NCI-H2227 (cell line): ENCODE data around the gene GALR2.

Experiments used
- DNase-seq: peaks from one replicate; lab custom pipeline; 2025; ENCODE audit not compliant: unreplicated experiment; lab: John Stamatoyannopoulos, UW

GALR2 gene

DNA sequence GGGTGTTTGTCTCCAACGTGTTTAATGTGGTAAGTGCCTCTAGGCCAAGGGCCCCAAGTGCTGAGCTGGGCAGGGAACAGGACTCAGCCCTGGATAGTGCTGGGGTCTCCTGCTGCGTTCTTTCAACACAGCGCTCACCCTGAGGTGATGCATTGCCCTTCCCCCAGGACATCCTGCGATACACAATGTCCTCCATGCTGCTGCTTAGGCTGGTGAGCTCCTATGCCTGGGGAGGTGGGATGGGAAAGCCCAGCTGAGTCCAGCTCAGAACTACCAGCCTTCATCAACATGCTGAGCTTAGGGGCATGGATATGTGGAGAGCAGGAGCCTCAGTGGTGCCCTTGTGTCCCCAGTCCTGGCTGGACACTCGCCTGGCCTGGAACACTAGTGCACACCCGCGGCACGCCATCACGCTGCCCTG lies 5.0 kb downstream of the GALR2 start:
- DNase-seq: no peak

DNA sequence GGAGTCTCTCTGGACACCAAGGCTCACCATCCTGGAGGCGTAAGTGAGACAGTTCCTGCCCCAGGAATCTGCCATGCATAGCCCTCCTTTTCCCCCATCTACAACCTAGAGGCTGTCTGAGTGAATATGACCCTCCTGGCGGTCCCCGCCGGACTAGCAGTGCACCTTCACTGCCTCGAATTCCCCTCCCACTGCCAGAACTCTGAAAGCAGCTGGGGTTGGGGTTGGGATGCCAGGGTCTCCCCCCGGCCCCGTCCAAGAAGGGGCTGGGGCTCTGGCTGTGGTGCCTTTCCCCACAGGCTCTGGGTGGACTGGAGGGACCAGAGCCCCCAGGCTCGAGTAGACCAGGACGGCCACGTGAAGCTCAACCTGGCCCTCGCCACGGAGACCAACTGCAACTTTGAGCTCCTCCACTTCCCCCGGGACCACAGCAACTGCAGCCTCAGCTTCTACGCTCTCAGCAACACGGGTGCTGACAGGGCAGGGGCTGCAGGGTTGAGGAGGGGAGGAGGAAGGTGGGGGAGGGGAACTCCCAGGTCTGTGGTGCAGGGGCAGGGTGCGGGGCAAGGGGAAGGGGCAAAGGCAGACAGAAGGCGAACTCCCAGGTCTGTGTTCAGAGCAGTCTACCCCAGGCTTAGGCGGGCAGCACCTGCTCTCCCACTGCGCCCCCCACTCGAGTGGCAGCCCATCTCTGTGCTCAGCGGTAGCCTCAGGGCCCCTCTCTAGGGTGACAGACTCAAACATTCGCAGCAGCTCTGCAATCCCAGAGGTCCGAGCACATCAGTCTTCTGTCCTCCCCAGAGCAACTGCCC lies 5.6 kb downstream of the GALR2 start:
- no peak for DNase-seq

DNA sequence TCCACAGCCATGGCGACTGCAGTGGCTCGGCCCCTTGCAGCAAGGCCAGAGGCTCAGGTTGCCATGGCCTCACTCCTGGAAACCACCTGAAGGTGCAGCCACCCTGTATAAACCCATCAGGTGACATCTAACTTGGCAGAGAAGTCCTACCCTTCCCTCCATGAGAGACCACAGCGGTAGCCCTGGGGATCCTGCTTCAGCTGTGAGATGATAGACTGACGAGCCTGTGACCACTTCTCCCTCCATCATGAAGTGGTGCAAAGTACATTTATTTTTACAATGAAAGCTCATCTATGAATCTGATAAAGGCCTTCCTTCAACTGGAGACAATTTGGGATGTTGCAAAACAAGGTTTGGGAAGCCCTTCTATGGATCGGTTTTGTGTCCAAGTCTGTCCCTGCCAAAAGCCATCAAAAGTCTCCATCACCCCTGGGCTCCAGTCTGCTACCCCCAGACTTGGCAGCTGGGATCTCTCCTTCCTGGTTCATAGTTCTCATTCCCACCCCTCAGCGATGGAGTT lies 6.2 kb downstream of the GALR2 start:
- DNase-seq: no peak

DNA sequence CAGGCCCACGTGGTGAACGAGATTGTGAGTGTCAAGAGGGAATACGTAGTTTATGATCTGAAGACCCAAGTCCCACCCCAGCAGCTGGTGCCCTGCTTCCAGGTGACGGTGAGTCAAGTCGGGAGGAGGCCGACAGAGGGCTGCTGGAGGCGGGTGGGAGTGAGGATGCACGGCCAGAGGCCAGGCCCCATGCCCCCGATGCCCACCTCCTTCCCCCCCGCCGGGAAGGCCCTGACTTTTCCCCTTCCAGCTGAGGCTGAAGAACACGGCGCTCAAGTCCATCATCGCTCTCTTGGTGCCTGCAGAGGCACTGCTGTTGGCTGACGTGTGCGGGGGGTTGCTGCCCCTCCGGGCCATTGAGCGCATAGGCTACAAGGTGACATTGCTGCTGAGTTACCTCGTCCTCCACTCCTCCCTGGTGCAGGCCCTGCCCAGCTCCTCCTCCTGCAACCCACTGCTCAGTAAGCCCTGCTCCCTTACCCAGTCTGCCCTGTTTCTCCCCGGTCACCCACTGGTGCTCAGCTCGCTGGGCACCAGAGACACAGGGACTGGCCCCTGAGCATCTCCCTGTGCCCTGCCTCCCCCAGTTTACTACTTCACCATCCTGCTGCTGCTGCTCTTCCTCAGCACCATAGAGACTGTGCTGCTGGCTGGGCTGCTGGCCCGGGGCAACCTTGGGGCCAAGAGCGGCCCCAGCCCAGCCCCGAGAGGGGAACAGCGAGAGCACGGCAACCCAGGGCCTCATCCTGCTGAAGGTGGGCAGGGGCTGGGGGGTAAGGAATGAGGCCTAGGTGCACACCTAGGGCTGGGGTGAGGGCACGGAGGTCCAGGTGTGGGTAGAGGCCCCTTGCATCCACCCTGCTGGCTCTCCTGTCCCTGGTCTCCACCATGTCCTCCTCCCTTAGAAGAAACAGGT lies 7.0 kb downstream of the GALR2 start:
- no peak for DNase-seq

DNA sequence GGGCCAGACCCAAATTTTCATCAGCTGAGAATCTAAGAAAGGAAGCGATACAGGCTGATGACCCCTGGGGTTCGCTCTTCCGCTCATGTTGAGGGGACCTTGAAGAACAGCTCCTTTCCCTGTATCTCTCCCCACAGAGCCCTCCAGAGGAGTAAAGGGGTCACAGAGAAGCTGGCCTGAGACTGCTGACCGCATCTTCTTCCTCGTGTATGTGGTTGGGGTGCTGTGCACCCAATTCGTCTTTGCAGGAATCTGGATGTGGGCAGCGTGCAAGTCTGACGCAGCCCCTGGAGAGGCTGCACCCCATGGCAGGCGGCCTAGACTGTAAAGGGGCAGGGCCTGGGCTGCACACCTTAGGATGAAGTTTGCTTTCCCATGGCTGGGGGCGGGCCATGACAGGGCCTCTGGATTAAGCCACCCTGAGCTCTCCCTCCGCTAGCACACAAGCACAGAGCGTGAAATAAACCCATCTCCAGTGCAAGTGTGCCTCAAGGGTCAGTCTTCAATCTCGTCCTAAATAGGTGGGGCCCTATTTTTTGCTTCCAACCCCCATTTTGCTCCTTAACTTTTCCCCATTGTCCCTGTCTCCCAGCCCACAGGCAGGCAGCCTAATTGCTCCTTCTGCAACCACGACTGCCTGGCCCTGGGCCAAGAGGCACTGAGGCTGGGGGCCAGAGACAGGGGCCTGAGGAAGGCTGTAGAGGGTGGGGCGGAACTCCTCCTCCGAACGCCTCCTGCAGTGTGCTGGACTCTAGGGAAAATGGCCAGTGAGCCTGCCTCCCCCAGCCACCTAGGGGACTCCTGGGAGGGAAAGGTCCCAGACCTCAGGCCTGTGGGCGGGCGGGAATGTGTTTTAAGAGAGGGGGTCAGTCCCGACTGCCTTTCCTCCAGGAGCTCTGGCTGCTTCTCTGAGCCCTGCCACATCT lies 8.0 kb downstream of the GALR2 start:
- DNase-seq: no peak

DNA sequence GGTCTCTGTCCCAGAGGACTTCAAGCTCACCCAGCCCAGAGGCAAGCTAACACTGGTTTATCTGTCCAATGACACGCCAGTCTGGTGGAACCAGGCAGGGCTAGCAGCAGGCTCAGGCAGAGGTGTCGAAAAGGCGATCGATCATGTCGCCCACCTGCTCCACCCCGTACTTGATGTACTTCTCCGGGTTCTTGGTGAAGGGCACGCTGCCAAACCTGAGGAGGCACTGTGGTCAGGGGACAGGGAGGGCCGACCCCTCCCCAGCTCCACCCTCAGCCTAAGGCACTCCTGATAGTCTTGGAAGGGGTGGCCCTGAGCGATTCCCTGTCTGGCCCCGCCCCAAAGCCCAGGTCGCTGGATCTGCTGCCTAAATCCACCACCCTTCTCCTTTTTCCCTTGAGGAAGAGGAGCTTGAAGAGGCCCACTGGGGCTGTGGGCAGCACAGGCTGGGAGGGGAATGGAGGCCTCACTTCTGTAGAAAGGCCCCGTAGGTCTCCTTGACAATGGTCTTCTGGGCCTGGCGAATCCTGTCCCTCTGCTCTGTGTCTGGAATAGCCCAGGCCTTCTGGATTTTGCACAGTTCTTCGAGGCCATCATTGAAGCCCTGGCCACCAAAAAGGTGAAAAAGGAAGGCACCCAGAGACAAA lies 9.1 kb downstream of the GALR2 start:
- DNase-seq: no peak

DNA sequence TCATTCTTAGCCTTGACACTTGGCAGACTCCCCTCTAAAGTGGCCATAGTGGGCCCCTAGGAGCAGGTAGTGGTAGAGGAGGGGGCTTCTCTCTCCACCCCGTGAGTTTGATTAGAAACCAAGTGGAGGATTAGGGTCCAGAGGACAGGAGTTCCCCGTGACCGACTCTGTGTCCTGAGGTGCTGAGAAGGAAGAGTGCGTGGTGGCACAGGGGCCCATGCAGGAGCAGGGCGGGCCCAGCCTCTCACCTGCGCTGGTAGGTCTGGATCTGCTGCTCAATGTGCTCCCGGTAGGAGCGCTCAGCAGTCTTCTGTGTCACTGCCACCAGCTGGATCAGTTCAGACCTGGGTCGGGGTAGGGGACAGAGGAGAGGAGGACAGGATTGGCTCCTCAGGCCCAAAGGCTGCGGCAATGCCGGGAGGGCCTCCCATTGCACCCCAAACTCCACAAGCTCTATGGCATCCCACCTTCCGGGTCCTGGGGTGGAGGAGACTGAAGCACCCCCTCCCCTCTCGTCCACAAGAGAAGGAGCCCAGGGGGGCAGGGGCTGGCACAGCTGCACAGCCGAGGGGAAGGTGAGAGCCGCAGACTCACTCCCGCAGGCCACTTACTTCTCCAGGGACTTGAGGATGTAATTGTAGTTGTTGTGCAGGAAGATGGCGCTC lies 10.6 kb downstream of the GALR2 start:
- no peak for DNase-seq

DNA sequence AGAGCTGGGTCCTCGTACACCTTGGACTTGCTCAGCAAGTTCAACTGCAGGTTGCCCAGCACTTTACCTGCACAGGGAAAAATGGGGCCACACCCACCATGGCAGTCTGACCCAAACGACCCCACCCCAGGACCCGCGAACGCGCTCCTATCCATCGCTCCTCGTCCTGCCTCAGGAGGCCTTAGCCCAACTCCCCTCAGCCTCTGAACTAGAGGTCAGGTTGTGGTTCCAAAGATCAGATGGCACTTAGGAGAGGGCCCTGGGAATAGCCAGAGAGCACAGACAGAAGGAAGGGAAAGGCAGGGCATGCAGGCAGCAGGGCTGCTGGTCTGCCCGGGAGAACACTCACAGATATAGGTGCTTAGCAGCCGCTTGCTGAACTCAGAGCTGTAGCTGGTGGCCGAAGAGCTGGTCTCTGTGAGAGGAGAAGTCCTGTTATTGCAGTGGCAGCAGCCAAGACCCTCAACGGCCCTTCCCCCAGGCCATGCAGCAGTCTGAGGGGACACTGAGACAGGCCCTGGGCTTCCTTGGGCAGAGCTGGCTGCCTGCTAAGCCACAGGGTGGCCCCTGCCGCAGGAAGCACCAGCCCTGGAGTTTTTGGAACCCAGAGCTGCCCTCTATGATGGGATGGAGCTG lies 11.3 kb downstream of the GALR2 start:
- DNase-seq: no peak

DNA sequence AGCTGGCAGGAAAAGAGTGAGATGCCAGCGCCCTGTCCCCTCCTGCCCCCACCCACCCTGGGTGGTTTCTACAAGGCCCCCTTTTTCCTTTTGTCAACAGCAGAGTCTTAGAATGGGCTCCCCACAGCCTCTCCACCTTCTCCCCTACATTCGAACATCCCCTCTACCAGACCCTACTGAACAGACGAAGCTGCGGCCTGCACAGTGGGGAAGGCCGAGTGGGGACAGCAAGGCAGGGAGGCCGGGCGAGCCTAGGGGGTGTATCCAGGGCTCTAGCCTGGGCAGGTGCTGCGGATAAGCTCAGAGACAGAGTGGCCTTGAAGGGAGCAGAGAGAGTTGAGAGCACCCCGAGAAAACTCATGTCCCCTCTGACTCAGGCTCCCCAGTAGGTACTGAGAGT lies 11.8 kb downstream of the GALR2 start:
- no peak for DNase-seq

DNA sequence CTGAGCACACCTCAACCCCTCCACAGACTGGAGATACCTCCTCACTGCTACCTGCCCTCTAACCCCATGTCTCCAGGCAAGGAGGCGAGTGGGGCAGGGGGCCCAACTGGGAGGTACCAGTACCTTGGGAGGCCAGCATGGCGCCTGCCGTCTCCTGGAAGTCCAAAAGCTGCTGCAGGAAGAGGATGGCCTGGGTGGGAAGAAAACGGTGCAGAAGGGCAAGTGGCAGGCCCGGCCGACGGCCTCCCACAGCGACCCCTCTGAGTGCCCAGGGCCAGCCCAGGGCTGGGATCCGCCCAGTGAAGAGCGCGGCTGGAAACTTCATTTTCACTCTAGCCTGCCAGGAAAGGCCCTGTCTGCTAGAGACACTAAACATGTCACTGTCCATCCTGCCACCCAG lies 12.9 kb downstream of the GALR2 start:
- DNase-seq: no peak

DNA sequence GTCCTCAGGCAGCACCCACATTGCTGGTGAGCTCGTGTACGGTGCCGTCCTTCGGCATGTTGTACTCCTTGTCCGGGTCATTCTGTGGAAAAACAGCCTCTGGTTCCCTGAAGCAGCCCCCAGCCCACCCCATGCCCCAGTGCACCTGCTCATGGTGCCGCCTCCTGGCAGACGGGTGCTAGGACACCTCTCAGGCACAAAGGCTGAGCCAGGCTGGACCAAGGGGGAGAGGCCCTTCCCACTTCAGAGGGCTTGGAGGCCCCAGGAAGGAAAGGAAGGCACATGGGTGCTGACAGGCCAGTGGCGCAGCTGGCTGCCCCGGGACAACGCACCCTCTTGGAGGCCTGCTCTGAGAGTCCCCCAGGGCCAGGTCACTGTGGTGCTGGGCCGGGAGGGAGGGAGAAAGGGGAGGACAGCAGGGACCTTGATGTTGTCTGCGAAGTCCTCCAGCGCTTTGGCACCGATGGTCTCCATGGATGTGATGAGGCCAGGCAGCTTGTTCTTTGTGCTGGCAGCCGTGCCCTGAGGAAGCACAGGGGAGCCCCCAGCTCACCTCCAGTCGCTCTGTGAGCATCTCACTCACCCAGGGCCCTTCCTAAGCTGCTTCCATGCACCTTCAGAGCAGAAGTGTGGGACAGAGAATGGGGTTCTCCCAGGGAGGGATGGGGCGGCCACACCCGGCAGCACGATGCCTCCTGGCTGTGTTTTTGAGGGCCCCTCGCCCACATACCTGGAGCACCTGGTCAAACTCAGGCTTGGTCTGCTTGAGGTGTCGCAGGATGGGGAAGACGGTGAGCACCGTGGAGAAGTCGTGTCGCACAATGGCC lies 13.7 kb downstream of the GALR2 start:
- no peak for DNase-seq

DNA sequence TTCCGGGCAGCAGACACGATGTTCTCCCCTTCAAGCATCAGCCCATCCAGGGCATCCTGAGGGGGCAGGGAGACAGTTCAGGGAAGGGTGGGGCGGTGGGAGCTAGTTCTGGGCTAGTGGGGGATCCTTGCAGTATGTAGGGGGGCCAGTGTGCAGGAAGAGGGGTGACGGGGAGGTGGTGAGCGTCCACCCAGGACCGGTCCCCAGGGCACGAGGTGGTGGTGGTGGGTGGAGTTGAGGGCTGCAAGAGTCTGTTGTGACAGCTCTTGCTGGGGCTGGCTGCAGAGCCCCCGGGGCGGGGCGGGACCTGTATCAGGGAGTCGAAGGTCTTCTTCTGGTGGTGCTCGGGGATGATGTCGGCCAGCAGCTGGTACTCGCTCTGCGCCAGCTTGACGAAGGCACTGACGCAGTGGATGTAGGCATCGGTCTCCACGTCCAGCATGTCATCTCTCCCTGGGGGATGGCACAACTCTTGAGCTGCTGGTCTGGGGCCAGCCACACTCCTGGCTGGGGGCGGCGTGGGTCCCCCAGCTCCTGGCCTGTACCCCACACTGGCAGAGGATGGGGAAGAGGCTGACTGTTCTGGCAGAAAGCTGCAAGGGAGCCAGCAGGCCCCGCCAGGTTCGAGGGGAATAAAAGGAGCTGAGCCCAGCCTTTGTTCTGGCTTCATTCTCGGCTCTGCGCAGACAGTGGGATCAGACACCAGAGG lies 14.4 kb downstream of the GALR2 start:
- no peak for DNase-seq

DNA sequence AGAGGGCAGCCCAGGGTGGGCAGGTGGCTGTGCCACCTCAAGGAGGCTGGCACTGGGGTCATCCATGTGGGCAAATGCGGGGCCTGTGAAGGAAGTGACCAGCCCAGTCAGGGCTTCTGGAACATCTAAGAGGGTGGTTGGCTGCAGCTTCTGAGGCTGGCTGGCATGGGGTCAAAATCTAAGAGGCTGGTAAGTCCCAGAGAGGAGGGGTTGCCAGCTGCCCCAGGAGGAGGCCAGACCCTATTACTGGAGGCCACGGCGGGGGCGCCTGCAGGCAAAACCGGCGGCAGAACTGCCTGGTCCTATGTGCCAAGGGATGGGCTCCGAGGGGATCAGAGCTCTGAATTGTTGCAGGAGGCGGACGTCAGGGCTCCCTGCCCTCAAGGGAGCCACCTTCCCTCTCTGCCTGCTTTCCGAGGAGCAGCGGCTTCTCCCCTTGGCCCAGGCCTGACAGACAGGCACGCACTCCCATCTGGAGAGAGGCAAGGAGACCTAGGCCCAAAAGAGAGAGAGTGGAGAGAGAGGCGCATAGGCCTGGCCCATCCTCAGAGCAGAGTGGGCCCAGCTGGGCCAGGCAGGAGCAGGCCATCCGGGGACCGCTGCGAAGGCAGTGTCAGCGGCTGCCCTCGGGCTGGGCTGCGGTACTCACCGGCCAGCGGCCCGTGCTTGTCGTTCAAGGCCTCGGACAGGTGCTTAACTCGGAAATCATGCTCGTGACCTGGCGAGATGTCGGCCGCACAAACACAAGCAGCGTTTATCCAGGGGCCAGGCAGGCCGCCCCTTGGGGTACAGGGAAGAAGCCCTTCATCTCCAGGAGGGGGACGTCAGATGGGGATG lies 15.3 kb downstream of the GALR2 start:
- DNase-seq: no peak

DNA sequence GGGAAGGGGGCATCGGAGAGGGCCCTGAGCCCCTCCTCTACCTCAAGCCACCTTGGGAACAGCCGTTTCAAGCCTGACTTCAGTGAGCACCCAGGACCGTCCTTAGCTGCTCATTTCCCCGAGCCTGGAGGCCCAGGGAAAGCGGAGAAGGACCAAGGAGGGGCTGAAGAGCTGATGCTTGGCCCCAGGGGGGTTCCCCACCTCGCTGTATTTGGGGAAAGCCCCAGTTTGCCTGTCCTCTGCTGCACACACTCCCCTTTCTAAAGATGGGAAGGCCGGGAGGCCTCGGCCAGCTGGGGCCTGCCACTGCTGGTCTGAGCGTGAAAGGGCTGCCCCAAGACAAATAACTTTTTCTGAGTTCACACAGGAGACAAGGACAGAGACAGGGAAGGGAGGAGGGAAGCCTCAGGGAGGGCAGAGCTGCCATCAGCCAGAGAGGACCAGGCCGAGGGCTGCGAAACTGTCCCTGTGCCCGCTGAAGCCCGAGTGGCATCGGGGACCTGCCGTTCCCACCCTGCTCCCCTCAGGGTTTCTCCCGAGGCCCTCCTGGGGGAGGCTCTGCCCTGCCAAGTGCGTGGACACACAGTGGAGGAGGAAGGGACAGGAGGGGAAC lies 16.0 kb downstream of the GALR2 start:
- DNase-seq: no peak

DNA sequence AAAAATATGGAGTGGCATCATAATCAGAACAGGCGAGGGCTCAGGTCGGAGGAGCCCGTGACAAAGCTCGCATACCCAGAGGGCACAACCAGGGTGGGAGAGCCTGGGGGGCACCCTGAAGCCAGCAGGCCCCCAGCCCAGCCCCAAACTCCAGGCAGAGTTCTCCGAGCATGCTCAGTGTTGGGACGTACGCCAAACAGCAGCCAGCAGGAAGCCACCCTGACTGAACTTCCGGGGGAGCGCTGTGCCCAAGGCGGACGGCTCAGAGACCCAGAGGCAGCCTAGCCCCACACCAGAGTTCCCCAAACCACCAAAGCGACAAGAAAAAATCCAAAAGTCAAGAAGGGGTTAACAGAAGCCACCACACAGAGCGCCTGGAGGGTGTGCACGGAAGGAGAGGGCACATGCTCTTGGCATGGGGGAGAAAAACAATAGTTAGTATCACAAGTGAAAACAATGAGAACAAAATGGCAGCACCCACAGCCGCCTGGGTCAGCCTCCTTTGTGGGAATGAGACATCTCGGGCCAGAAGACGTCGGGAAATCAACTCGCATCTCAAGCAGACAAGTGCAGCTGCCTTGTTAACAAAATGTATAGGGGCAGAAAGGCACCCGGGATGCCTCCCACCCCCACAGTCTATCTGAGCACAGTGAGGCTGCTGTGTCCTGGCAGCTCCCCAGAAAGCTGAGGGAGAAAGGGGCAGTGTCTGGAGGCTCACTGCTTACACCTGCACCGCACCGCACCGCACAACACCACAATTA lies 17.1 kb downstream of the GALR2 start:
- DNase-seq: no peak
